Body of pancreas (tissue), 4 donors: Measurements from ENCODE around the gene ADAMTSL2.

Source experiments
- CTCF ChIP-seq, 7 experiments: fragments of 450-650 bp in 4 of 7; fragments of 200-600 bp in 3 of 7; sonication (generic) in 3 of 7; IDR thresholded peaks; one replicate each; pipeline ENCODE4 v1.5.1; 2016 to 2019; ENCODE audit warnings: antibody characterized with exemption in 7 of 7
- POLR2A ChIP-seq, 3 donors: fragments of 450-650 bp; IDR thresholded peaks; one replicate each; pipeline ENCODE4 v1.6.1; 2016; ENCODE audit warnings: antibody characterized with exemption in 3 of 3, mild to moderate bottlenecking in 2 of 3

DNA sequence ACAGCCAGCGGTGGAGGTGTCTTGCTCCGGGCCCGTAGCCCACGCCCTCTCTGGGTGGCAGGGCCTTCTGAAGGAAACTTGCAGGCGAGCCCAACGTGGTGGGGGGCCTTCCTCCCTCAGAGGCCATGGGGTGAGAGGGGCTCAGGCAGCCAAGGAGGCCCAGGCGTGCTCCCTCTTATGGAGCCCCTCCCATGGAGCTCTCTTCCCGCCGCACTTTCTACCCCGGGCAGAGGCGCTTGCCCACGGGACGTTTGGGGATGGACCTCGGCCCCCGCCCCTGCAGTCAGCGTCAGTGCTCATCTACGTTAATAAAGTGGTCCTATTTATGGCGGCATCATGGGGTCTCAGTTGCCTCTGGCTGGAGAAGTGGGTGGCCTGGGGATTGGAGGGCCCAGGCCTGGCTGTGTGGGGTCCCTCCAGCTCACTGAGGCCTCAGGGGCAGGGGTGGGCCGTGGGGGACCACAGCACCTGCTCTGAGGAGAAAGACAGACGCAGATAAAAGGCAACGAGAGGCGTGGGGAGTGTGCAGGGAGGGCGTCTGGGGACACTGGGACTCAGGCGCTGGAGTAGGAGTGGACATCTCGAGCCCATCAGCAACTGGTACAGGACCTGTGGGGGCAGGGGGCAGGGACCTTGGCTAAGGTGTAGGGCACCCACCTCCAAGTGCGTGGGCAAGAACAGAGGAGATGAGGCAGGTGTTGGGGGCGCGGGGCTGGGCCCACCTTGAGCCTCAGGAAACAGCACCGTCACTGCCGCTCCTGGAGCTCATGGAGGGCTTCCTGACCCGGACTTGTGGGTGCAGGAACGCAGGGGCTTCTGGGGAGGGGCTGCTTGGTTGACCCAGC lies 40.9 kb downstream of the ADAMTSL2 start:
- no peak for TF ChIP-seq CTCF (IDR thresholded peaks at IDR 0.05)
- TF ChIP-seq POLR2A (IDR thresholded peaks at IDR 0.05) = no peak
